ENCODE results near the gene SKAP1.

DNA sequence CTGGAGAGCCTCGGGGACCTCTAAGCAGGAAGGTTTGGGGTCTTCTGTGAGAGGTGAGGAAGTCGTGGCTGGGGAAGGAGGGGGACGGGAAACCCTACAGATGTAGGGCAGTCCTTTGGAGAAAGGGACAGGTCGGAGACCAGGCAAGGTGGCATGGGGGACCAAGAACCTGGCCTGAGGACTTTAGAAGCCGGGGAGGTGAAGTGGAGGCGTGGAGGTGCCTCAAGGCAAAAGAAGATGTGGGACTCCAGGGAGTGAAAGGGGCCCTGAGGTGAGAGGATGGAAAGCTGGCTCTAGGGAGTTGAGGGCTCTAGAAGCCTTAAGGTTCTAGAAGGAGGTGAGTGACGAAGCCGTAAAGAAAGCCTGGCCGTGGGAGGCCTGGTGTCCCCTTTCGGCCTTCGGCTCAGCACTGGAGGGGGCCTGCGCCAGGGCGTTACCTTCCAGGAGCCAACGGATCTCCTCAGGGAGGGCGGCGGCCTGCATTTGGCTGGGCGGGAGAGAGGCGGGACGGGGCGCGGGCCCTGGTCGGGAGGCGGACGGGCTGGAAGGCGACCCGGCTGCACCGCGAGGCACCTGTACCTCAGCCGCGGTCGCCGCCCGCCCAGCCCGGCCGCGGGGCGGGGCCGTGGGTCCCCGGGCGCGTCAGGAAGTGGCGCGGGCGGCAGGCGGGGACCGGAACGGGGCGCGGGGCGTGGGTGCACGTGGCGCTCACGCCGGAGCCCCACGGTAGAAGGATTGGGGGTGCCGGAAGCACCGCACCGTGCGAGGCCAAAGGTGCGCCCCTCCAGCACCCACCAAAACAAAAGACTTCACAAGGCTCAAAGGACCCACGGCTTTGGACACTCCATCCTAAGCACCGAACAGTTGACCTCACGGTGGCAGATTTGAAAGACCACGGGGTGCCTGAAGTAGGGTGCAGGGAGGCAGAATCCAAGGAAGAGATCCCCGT, at the start of gene SKAP1:
- TF ChIP-seq EZH2 (IDR thresholded peaks at IDR 0.05) (peak; percentile 77), EZH2phosphoT487 (IDR thresholded peaks at IDR 0.05) (peak; percentile 71)
- TF ChIP-seq, protein P1, sequence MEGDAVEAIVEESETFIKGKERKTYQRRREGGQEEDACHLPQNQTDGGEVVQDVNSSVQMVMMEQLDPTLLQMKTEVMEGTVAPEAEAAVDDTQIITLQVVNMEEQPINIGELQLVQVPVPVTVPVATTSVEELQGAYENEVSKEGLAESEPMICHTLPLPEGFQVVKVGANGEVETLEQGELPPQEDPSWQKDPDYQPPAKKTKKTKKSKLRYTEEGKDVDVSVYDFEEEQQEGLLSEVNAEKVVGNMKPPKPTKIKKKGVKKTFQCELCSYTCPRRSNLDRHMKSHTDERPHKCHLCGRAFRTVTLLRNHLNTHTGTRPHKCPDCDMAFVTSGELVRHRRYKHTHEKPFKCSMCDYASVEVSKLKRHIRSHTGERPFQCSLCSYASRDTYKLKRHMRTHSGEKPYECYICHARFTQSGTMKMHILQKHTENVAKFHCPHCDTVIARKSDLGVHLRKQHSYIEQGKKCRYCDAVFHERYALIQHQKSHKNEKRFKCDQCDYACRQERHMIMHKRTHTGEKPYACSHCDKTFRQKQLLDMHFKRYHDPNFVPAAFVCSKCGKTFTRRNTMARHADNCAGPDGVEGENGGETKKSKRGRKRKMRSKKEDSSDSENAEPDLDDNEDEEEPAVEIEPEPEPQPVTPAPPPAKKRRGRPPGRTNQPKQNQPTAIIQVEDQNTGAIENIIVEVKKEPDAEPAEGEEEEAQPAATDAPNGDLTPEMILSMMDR (IDR thresholded peaks at IDR 0.05), result no peak
